Glomerular visceral epithelial cell (primary cell): ENCODE data around the gene ZNF157.

ENCODE experiments used
- DNase-seq: peaks from one replicate; pipeline ENCODE4 v3.0.0-alpha.2; 2016; ENCODE audit errors: extremely low spot score

The ZNF157 gene

DNA sequence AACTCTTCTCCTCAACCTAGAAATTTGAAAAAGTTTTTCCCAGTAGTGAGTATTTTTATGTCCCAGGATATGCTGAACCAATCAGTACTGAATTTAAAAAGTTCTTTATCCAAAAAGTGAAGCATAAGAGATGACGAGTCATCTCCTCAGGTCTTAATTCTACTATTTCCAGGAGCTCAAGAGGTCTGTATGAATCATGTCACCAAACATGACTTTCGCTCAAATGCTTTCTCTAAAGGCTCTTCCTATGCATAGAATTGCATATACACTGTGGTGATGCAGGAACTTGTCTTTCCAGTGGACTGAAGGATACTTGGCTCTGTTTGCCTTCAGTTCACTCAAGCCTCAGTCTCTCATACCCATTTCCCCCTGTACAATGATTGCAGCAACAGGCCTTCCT lies 76.6 kb downstream of the ZNF157 start:
- DNase-seq, result no peak

DNA sequence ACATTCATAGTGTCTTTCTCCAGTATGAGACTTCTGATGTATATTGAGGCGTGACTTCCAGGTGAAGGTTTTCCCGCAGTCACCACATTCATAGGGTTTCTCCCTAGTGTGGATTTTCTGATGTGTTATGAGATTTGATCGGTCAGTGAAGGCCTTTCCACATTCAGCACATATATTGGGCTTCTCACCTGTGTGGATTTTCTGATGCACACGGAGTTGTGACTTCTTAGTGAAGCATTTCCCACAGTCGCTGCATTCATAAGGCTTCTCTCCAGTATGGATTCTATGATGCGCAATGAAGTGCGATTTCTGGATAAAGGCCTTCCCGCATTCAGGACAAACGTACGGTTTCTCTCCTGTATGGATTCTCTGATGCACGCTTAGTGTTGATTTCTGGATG lies 77.2 kb downstream of the ZNF157 start:
- no peak for DNase-seq

DNA sequence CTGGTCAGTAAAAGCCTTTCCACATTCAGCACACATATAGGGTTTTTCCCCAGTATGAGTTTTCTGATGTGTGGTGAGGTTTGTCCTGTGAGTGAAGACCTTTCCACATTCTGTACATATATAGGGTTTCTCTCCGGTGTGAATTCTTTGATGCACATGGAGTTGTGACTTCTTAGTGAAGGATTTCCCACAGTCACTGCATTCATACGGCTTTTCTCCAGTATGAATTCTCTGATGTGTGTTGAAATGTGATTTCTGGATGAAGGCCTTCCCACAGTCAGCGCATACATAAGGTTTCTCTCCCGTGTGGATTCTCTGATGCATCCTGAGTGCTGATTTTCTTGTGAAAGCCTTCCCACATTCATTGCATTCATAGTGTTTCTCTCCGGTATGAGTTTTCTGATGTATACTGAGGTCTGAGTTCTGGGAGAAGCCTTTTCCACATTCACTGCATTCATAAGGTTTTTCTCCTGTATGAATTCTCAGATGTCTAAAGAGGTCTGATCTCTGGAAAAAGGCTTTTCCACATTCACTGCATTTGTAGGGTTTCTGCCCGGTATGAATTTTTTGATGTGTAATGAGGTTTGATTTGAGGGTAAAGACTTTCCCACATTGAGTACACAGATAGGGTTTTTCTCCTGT lies 77.9 kb downstream of the ZNF157 start:
- no peak for DNase-seq

GRCh38 chrX:47452112-47452511 lies 81.7 kb downstream of the ZNF157 start:
- no peak for DNase-seq

DNA sequence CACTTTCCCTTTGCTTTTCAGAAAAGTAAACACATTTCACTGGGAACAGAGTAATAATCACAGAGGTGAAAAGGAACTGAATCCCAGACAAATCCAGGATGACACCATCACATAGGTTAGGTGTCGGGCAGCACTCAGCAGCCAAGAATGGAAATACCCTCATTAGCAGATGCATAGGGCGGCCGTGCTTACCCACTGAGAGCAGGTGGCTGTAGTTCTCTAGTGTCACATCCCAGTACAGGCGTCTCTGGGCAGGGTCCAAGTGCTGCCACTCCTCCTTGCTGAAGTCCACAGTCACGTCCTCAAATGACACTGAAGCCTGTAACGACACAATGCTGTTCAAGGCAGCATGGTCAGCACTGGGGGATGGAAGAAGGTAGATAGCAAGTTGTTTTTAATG lies 85.7 kb downstream of the ZNF157 start:
- no peak for DNase-seq

- DNase-seq, result no peak
These were observed 88.2 kb downstream of the ZNF157 start for GRCh38 chrX:47458528-47458927.

DNA sequence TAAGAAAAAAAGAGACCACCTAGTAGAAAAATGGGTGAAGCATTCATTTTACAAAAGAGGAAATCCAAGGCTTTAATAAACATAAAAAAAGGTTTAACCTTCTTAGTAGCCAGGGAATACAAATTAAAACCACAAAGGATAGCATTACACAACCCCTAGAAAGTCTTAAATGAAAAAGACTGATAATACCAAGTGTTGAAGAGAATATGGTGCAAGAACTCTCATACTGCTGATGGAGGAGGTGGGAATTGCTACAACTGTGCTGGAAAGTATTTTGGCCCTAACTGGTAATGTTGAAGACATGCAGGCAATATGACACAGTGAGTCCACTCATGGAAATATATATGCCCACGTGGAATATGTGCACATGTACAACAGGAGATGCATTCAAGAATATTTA lies 90.2 kb downstream of the ZNF157 start:
- no peak for DNase-seq
